NCI-H524 treated with DMSO at 0.1 percent for 48 hours (cell line): Measurements from ENCODE around the gene TRIM62.
"Not testable (repeated sequence)": the region's sequence is repeated elsewhere in the genome, so short reads cannot be mapped to it uniquely, and the experiment has no call there.

Experiments used
- DNase-seq: peaks from one replicate; lab custom pipeline; 2025; lab: John Stamatoyannopoulos, UW

The TRIM62 gene

DNA sequence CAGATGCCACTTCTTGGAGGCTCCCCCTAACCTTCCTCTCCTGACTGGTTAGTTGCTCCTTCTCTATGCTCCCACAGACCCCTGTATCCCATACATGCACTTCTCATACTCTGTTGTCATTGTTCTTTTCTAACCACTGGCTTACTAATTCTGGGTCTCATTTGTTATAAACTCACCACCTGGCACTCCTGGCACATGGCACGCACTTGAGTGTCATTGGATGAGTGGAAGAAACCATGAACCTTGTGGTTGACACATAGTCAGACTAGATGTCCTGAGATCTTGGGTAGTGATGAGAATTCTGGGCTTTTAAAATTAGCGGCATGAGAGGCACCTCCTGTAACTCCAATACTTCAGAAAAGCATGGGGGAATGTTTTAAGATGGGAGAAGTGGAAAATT, 49.3 kb downstream of the TRIM62 start:
- DNase-seq = no peak

DNA sequence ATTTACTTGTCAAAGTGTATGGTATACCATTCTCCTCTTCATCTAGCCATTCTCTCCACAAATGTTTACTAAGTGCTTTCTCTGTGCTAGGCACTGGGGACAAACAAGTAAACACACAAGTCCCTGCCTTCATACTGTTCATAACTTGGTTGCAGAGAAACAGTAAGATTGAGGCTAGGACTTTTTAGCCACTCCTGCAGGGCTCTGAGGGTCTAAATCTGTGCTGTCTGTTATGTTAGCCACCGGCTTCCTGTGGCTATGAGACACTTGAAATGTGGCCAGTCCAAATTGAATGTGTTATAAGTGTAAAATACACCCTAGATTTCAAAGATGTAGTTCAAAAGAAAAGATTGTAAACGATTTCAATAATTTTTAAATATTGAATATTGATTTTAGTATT, 50.7 kb downstream of the TRIM62 start:
- no peak for DNase-seq

DNA sequence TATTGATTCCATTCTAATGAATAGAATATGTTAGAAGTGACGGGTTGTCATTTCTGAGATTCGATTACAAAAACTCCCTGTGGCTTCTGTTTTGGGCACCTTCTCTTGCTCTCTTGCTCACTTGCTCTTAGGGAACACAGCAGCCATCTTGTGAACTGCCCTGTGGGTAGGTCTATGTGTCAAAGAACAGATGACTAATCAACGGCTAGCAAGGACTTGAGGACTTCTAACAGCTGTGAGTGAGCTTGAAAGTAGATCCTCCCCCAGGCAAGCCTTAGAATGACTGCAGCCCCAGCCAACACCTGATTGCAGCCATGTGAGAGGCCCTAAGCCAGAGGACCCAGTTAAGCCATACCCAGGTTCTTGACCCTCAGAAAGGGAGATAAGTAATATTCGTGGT, 51.5 kb downstream of the TRIM62 start:
- peak; percentile 42 for DNase-seq

- DNase-seq = no peak
These were observed 53.1 kb downstream of the TRIM62 start for GRCh38 chr1:33128781-33129180.

- peak; percentile 90 for DNase-seq
These were observed 54.6 kb downstream of the TRIM62 start for GRCh38 chr1:33127001-33127823.

DNA sequence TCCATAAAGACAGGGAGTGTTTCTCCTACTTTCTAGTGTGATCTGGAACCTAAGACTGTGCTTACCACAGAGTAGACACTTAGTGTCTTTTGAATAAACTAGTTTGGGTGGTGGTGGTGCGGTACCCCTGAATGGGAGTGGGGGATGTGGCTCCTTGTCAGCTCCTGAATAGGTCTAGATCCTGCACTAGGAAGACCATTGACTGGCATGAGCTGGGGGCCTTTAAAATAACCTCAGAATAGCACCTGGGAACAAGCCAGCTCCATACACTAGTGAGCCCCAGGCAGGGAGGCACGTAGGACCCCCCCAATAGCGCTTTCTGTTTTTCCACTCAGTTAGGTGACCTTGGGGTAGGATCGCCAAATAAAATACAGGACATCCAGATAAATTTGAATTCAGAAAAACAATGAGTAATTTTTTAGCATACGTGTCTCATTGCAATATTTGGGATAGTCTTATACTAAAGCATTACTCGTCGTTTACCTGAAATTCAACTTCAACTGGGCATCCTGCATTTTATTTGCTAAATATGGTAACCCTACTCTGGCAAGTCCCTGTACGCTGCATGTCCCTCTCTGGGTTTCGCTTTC, 55.3 kb downstream of the TRIM62 start:
- DNase-seq = no peak

GRCh38 chr1:33124647-33125046, 57.2 kb downstream of the TRIM62 start:
- not testable (repeated sequence) for DNase-seq

GRCh38 chr1:33123266-33123665, 58.6 kb downstream of the TRIM62 start:
- DNase-seq = no peak

DNA sequence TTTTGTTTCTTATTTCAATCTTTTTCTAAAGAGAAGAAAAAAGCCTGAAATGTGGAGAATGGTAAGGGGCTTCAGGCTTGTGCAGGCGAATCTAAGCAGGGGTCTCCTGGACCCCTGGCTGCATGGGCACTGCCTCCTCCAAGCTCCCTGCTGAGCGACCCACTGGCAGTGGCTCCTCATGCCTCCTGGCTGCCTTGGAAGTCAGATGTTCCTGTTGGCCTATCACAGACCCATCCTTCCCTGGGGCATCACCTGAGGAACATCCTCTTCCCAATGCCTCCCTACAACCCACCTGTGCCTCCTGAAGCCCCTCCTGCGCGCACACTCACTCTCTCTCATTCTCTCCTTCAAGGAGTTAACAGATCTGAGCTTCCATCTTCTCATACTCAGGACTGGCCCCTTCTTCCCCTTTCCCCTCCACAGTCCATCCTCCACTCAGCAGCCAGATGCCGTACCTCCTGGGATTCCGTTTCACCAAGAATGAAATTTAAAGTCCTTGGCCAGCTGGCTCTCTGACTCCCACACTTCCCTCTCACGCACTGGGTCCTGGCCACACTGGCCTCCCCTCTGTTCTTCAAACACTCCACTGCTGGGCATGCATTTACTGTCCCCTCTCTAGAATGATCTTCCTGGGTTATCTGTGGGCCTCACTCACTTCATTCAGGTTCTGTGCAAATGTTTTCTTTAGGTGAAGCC, 59.2 kb downstream of the TRIM62 start:
- no peak for DNase-seq

DNA sequence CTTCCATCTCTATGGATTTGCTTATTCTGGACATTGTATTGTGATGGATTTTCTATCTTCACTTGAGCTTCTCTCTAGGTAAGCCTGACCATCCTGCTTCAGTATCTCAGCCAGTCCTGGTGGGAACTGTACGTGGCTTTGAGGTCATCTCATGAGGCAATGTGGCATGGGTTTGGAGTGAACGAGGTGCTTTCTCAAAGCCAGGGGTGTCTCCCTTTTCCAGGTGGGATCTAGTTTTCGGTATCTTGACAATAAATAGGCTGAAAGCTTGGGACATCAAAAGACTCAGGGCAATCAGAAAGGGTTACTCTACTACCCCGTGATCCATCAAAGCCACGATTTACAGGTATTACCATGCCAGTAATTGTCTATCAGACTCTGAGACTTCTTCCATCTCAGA, 60.1 kb downstream of the TRIM62 start:
- DNase-seq = no peak

- no peak for DNase-seq
These were observed 61.2 kb downstream of the TRIM62 start for GRCh38 chr1:33120436-33121231.

- DNase-seq = no peak
These were observed 62.2 kb downstream of the TRIM62 start for GRCh38 chr1:33119532-33120217.

DNA sequence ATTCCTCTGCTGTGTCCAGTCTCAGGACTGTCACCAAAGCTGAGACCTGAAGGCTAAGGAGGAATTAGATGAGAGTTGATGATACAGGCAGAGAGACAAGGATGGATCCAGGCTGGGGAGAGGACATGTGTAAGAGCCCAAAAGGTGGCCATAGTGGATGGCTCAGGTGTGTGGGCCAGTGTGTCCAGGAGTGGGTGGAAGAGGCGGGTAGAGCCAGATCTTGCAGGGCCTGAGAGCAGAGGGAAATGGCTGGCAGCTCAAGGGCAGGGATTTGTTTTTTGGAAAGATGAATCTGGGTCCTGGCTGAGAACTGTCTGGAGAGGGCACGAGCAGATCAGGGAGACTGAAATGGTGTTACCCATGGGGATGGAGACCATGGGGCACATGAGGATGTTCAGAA, 62.8 kb downstream of the TRIM62 start:
- DNase-seq = no peak

DNA sequence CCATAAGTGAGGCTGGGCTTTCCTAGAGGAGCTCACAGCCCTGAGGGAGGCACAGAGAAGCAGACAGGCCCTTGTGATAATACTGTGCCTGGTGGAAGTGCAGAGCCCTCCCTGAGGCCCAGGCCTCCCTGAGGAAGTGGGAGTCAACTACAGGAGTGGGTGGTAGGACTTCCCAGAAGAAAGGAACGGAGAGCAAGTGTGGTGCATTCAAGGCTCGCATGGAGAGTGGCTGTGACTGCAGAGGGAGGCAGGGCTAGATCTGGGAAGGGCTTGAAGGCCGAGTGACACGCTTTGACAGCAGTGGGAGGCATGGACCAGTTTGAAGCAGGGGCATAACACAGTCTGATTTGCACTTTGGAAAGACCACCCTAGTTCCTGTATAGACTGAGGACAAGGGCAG, 63.6 kb downstream of the TRIM62 start:
- DNase-seq = no peak

DNA sequence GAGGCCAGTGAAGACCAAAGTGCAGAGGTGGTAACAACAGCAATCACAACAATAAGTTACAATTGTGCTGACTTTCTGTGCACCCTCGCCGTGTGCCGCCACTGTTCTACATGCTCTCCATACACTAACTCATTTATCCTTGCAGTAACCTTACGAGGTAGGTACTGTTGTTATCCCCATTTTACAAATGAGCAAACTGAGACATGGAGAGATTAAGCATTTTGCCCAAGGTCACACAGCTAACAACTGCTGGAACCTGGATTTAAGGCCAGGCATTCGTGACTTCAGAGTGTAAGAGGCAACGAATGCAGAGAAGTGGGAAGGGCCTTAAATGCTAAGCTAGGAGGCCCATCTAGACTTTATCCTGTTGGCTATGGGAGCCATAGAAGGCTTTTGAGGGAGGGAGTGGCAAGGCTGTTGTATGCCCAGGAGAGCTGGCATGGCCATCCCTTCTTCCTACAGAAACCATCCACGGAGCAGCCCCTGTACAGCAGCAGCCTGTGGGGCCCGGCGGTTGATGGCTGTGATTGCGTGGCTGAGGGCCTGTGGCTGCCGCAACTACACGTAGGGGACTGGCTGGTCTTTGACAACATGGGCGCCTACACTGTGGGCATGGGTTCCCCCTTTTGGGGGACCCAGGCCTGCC, 64.3 kb downstream of the TRIM62 start:
- no peak for DNase-seq

- DNase-seq = no peak
These were observed 69.9 kb downstream of the TRIM62 start for GRCh38 chr1:33111965-33112364.

DNA sequence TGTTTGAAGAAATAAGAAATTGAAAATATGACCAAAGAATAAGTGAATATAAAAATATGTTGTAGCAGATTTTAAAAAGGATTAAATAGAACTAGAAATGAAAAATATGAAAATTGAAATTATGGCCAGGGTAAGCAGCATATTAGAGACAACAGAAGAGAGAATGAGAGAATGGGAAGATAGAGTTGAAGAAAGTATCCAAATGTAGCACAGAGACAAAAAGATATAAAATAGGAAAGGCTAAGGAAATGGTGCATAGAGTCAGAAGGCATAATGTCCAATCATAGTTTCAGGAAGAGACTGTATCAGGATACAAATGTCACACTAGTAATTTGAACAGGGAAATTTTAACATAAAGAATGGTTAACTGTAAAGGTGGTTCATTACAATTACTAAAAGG, 71.4 kb downstream of the TRIM62 start:
- DNase-seq = no peak

DNA sequence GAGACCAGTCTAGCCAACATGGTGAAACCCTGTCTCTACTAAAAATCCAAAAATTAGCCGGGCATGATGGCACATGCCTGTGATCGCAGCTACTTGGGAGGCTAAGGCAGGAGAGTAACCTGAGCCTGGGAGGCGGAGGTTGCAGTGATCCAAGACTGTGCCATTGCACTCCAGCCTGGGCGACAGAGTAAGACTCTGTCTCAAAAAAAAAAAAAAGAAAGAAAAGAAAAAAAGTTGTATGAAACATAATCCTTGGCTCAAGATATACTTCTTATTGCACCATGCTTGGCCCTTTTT, 81.8 kb downstream of the TRIM62 start:
- DNase-seq = not testable (repeated sequence)

DNA sequence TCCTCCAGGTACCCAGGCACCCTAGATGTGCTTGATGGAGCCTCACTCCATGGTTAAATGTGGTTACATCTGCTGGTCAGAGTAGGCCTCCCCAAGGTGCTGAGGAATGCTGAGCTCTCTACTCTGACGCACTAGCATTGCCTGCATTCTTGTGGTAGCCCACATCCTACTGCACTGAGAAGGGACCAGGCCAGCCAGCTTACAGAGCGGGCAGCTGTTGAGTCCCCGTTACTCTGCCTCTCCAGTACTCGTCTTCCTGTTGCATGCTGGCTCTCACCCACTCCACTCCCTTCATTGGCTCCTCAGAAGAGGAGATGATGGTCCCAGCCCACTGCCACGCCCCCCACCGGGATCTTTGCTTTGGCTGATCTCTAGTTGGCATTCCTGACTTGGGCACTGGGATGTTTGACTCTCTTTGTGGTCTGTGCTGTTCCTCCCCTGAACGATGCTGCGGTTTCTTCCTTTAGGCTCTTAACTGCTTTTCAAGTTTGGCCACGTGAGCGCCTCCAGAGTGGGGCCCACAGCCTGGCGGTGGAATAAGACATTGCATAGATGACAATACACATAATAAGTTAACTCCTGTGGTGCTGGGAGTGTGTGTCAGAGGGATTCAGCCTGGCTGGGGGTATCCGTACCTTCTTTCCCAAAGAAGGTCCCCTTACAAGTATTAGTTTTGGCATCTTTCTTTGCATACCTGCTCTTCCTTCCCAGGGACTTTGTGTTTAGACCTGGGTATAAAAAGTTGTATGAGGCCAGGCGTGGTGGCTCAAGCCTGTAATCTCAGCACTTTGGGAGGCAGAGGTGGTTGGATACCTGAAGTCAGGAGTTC, 82.3 kb downstream of the TRIM62 start:
- DNase-seq = no peak

- no peak for DNase-seq
These were observed 83.5 kb downstream of the TRIM62 start for GRCh38 chr1:33098371-33098770.

GRCh38 chr1:33097762-33098161, 84.1 kb downstream of the TRIM62 start:
- DNase-seq = no peak
